NCI-H2107 (cell line): ENCODE results near the gene FNDC11.
"Not testable (repeated sequence)": the region's sequence is repeated elsewhere in the genome, so short reads cannot be mapped to it uniquely, and the experiment has no call there.

Experiments
- DNase-seq: peaks from one replicate; lab custom pipeline; 2025; lab: John Stamatoyannopoulos, UW

The FNDC11 gene

DNA sequence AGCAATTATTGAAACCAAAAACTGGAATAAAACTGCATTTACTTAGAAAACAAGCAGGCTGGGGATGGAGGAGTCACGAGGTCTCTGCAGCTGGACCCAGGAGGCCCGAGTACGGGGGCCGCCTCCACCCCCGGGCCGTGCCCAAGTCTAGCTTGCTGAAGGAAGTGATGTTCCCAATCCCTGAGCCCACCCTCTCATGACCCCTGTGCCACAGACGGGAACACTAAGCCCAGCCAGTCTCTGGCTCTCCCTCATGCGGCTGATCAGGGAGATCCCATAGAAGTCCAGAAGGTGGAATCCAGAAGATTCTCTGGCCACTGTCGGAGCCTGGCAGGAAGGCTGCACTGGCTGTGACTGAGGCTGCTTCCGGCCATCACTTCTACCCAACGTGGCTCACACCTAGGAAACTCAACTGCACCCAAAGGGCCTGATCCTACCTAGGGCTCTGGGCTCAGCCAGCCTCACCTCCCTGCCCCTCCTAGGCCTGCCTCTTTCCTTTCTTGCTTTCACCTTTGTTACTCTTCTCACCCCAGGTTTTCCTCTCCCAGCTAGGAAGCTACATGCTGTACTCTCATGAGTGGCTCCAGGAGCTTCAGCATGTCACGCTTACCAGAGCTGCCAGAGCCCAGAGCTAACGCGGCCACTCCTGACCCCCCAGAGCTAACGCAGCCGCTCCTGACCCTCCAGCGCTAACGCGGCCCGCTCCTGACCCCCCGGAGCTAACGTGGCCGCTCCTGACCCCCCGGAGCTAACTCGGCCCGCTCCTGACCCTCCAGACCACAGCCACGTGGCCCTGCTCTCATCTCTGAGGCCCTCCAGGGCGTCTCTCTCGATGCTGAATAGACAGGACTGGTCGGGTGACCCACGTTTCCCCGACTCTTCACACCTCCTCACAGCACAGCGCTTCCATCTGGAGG, 44.8 kb downstream of the FNDC11 start:
- DNase-seq: no peak

DNA sequence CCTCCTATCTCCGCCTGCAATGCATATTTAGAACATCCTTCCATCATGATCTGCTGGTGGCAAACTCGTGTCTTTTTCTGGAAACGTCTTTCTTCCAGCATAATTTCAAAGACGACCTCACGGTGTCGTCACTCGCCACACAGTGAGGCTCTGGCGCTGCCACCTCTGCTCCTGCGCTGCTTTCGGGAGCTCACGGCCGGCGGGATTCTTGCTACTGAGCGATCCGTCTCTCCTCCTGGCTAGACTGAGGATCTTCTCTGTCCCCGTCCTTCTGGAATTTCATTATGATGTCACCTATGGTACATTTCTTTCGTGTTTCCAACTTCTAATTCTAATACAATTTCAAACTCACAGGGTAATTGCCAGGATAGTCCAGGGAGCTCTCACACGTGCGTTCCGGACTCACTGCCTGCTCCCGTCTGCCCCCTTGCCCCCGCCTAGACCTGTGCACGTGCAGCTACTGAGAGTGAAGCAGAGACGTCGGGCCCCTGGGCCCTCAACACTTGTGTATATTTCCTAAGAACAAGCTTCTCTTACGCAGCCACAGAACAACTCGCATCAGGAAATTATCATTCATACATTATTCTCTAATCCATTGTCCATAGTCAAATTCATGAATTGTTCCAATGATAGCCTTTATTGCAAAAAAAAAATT, 45.6 kb downstream of the FNDC11 start:
- DNase-seq: no peak

DNA sequence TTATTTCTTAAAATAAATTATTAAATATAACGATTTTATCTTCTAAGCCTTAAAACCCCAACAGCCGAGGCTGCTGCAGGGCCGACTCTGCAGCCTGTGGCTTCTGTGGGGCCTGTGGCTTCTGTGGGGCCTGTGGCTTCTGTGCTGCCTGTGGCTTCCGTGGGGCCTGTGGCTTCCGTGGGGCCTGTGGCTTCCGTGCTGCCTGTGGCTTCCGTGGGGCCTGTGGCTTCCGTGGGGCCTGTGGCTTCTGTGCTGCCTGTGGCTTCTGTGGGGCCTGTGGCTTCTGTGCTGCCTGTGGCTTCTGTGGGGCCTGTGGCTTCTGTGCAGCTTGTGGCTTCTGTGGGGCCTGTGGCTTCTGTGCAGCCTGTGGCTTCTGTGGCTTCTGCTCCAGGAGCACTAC, 47.7 kb downstream of the FNDC11 start:
- DNase-seq: not testable (repeated sequence)

DNA sequence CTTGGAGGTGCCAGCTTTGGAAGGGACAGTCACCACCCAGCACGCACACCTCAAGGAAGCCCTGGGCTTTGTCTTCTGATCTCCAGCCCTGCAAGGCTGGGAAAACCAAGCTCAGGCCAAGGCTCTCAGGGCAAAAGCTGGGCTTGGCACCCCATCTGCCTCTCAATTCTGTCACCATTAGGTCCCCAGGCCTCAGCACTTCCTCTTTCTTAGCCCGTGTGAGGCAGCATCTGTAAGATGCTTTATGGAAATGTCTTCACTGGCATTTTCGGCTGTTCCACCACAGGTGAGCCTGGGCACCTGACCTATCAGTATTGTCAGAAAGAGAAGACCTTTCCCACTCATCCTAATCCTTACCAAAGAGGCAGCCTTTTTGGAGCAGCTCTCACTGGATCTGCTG, 48.4 kb downstream of the FNDC11 start:
- no peak for DNase-seq
